HG03558 (cell line): ENCODE measurements around the gene SNAPC4.
"Not testable (repeated sequence)": the region's sequence is repeated elsewhere in the genome, so short reads cannot be mapped to it uniquely, and the experiment has no call there.

Experiments used
- ATAC-seq: cut with Tn5 transposase; IDR thresholded peaks from one replicate; pipeline ENCODE4 v1.9.1; 2021; ENCODE audit warnings: moderate number of reproducible peaks; ENCODE audit not compliant: unreplicated experiment; ENCODE audit errors: extremely low read depth

SNAPC4 gene

DNA sequence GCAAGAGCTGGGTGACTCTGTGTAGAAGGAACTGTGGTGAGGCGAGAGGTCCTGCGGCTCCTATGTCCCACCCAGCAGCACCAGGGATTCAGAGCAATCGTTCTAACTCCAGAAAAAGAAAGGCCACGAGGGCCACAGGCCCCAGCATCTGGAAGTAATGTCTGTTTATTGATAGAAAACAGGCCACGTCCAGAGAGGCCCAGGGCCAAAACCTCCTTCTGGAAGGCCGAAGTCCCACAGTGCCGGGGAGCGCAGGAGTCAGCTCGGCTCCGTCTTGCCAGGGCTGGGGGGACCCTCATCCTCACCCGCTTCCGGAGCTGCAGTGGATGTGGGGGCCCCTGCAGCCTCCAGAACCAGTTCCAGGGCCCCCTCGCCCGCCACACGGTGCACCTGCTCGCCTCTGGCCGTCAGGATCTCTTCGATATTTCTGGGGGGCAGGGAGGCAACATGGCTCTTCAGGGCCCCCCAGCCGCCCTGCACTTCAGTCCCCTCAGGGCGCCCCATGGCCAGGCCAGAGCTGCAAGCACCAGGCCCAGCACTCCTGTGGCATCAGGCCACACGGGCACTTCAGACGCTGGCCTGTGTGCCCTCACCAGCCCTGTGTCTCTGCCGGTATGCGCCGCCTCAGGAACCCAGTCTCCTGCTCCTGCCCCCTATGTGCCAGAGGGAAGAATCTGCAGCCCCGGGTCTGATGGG is 38.1 kb downstream of the SNAPC4 start:
- no peak for ATAC-seq

DNA sequence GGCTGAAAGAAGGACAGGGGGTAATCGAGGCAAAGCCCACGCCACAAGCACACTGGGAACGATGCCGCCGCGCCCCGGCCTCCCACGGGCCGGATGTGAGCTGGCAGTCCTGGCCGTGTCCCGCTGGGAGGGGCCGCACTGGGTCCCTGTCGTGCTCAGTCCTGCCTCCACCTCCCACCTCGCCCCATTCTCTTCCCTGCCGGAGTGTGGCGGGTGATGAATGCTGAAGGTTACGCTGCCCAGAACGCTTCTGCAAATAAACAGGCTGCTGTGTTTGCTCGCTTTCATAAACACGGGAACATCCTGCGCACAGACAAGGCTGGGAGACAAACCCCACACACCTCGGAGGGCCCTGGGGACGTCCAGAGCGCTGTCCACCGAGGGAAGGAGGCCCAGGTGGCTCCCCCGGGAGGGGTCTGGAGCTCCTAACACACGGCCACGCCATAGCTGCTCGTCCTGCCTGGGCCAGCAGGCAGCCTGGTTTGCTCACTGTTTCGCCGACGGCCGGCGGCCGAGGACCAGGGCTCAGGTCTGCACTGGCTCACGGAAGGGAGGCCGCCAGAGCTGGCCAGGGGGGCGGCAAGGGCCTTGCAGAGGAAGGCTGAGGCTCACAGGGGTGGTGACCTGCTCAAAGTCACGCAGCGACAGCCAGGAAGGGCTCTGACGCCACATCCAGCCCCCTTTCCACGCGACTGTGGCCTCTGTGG is 38.8 kb downstream of the SNAPC4 start:
- ATAC-seq: no peak

DNA sequence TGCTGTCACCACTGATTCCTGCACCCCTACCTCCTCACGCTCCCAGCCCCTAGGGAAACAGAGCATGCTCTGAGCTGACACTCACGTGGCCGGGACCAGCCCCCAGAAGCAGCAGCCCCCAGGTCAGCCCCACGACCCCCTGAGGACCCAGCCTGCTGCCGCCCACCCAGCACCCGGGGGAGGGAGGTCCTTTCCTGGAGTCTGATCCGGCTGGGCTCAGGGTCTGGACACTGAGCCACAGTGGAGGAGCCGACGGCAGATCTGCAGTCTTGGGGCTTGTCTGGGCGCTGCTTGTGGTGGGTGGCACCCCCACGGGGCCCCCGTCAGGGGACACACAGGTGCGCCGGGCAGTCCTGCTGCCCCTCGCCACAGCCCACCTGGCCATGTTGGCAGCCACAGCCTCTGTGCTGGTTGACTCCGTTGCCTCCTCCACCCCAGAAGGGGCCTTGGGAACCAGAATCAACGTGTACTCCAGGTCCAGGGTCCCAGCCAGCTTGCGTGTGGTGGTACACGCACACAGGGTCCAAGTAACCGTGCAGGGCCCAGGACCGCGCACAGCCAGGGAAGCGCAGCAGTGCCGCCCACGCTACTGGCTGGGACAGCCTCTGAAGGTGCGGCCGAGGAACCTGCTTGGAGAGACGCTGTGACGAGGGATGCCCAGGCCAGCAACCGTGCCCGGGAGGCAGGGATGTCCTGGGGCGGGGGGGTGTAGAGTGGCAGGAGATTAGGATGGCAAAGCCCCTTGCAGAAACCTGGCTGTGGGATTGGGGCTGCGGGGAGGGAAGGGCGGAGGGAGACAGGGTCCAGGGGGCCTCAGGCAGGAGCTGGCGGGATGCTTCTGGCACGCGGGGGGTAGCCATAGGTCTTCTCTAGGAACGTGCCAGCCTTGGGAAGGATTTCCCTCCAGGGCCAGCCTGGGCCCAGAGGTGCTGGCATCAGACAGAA is 39.9 kb downstream of the SNAPC4 start:
- ATAC-seq: no peak

DNA sequence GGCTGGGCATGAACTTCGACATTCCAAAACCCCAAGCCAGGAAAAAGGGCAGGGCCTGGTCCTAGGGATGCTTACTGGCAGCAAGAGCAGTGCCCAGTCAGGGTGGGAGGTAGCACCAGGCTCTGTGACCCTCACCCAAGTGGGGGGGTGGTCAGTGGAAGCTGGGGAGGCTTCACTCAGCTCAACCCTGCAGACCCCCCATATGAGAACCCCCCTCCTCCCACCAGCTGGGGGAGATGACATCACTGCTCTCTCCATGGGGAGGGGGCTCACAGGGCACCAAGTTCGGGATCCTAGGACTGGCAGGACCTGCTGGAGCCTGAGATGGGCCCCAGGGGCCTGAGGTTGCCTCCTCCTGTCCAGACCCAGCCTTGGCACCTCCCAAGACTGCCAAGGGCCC is 41.1 kb downstream of the SNAPC4 start:
- no peak for ATAC-seq

DNA sequence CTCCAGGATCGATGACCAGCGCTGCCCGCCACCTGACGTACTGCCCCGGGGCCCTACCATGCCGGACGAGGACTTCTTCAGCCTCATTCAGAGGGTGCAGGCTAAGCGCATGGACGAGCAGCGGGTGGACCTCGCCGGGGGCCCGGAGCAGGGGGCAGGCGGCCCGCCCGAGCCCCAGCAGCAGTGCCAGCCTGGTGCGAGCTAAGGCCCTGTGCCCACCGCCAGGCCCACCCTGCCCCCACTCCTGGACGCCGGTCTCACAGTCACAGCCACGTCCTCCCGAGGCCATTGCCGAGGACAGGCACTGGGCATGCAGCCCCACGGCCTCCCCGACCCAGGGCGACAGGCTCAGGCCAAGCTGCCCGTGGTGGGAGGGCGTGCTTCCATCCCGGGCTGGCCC is 42.0 kb downstream of the SNAPC4 start:
- ATAC-seq: no peak

DNA sequence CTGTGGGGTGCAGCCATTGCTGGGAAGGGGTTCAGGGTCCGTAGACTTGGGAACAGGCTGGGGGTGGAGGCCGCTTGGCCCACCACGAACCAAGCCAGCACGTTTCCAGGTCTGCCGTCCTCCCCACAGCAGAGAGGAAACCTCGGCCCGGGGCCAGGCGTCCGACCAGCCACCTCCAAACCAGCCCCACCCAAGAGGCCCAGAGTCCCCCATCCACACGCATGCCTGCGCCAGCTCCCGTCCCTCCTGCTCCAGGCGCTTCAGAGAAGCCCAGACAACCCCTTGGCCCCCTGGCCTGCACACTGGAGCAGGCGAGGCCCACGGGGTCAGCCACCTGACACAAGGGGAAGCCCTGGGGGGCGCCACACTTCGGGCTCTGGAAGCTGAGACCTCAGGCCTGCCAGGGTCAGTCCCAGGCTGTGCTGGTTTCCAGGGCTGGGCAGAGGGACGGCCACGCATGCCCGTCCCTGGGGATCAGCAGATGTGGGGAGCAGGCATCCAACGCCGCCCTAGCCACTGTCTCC is 42.7 kb downstream of the SNAPC4 start:
- no peak for ATAC-seq

DNA sequence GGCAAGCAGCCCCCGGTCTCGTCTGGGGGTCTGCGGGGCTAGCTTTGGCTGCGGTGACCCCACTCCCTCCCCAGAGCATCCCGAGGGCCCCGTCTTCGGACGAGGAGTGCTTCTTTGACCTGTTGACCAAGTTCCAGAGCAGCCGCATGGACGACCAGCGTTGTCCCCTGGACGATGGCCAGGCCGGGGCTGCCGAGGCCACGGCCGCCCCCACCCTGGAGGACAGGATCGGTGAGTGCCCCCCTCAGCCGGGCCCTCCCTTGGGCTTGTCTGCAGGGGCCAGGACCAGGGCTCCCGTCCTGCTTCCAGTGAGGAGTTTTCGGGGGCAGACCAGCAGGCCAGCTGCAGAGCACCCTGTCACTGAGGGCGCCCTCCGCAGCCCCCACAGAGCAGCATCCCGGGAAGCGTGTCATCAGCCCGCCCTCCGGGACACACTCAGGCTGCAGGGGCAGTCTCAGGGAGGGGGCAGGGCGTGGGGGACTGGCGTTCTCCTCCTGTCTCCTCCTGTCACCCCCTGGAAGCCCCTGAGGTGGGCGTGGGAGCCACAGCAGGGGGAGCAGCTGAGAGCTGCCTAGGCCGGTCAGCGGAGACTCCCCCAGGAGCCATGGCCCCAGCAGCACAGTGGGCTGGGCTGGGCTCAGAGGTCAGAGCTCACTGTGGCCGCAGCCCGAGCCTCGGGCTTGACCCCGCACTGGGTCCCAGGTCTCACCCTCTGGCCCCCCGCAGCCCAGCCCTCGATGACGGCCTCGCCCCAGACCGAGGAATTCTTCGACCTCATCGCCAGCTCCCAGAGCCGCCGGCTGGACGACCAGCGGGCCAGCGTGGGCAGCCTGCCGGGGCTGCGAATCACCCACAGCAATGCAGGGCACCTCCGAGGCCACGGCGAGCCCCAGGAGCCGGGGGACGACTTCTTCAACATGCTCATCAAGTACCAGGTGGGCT is 44.1 kb downstream of the SNAPC4 start:
- no peak for ATAC-seq

DNA sequence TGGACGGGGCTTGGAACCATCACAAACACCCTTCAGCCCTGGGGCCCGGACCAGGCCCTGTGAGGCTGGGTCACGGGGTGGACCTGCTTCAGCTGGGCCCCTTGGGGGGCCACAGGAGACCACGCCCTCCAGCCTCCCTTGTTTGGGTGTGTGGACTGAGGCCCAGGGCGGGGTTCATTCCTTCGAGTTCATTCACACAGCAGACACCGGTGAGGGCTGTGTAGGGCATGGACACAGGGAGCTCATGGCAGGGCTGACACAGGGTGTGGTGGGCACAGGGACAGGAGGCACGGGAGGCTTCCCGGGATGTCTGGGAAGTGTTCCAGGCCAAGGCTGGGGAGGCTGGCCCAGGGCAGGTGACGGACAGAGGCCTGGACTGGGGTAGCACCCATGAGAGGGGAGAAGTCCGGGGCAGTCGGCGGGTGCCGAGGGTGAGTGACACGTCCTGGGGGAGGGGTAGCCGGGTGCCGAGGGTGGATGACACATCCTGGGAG is 45.3 kb downstream of the SNAPC4 start:
- ATAC-seq: no peak

DNA sequence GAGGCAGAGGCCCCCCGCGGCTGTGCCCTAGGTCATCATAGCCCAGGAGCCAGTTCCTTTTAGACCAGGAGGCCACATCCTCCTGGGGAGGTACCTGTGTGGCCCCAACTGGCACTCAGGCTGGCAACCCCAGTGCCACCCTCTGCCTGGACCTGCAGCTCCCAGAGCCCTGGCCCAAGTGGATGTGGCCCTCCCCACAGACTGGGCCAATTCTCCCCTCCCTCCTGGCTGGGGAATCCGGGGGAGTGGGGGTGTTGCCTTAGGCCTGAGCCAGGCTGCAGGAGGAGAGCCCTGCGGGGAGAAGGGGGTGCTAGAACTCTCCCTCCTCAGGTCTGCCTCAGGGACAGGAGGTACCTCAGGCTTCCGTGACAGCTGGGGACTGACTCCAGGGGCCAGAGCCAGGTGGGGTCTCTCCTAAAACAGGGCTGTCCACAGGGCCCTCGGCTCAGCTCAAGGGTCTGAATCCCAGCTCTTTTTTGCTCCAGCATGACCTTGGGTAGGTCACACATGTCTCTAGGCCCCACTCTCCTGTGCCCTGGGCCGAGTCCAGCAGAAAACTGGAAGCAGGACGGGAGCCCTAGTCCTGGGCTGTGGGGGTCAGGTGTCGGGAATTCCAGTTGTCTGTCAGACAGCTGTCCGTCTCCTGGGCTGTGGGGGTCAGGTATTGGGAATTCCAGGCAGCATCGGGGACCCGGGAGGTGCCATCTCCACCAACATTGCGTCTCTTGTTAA is 46.0 kb downstream of the SNAPC4 start:
- ATAC-seq: no peak

DNA sequence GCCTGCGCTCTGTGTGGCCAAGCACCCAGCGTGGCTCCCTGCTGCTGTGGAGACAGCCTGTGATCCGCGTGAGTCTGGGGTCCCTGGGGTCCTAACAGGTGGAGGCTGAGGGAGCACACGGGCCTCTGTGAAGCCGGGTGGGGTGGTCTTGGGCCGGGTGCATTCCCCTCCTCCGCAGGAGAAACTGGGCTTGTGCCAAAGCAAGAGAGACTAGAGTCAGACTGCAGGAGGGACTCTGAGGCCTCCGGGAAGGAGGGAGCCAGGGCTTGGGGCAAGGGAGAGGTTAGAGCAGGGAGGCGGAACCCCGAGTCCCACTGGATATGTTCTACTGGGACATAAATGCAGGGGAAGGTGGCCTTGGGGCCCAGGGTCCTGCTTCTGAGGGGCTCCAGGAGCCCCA is 46.9 kb downstream of the SNAPC4 start:
- no peak for ATAC-seq

DNA sequence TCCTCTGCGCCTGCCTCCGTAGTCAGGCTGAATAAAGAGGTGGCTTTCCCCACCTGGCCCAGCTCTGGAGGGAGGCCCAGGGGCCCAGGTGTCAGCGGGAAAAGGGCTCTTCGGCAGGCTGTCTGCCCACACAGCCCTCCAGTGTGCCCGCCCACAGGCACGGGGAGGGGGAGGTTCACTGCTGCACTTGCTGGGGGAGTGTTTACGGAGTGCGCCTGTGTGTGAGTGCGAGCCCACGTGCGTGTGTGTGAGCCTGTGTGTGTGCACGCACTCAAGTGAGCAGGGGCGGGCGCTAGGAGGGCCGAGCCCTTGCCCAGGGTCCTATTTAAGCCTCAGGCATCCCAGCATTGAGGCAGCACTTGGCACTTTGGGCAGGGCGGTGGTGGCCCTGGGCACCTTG is 47.3 kb downstream of the SNAPC4 start:
- ATAC-seq: no peak

DNA sequence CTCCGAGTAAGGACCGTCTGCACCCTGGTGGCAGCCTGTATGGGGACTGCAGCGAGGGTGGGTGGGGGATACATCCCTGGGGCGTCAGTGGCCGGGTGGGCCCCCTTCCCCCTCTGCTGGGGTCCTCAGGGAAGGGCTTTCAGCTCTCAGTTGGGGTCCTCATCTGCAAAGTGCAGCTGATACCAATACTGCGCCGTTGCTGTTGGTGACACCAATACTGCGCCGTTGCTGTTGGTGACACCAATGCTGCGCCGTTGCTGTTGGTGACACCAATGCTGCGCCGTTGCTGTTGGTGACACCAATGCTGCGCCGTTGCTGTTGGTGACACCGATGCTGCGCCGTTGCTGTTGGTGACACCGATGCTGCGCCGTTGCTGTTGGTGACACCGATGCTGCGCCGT is 48.1 kb downstream of the SNAPC4 start:
- not testable (repeated sequence) for ATAC-seq

DNA sequence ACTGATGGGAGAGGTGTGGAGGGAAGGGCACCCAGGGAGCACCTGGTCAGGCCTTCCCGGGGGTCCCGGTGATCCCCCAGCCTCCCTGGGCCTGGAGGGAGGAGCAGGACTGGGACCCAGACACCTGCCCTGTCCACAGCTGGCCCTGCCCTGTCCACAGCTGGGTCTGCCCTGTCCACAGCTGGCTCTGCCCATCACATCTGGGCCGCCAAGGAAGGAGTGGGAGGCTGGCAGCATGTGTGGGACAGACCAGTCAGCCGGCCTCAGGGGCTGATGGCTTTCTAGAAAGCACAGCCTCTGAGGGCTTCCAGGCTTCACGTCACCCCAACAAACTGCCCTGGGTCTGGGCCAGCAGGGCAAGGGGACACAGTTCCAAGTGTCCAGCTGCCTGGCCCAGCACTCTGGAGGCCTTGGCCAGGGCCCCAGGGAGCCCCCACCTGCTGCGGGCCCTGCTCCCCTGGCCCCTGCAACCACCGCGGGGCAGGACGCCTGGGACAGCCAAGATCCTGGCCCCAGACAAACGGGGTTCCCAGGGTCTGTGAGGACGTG is 48.6 kb downstream of the SNAPC4 start:
- no peak for ATAC-seq
